Thoracic aorta (tissue), 2 donors: ENCODE data around the gene MLLT6. TPM values are rescaled to one million over a fixed set of nuclear protein-coding genes. Genes with fewer than 3 reads are reported as not detected.
A peak's percentile ranks its signal among the peaks of the same experiment; 100 is the strongest.

Experiments
- ATAC-seq: fragments of 150-250 bp; one replicate; pipeline ENCODE4 v1.8.0; 2017; ENCODE audit warnings: low read depth; ENCODE audit not compliant: insufficient number of reproducible peaks, low FRiP score
- DNase-seq: peaks from one replicate; pipeline ENCODE4 v3.0.0-alpha.2; 2020; ENCODE audit warnings: low spot score
- H3K27ac ChIP-seq, 2 donors: fragments of 200-600 bp; sonication (generic); 1 replicate in 1 of 2; 2 replicates in 1 of 2; pipeline ENCODE4 v1.5.1; 2016; ENCODE audit warnings: mild to moderate bottlenecking in 2 of 2, moderate library complexity in 2 of 2
- H3K27me3 ChIP-seq: fragments of 200-600 bp; sonication (generic); replicated peaks from 2 replicates; pipeline ENCODE4 v1.6.0; 2016; ENCODE audit warnings: mild to moderate bottlenecking; ENCODE audit not compliant: insufficient read depth
- H3K36me3 ChIP-seq: fragments of 200-600 bp; sonication (generic); one replicate; pipeline ENCODE4 v1.5.1; 2016
- H3K4me1 ChIP-seq, 2 donors: fragments of 200-600 bp; sonication (generic); 1 replicate in 1 of 2; 2 replicates in 1 of 2; pipeline versions ENCODE4 v1.5.1 to v1.6.0; 2016; ENCODE audit warnings: low read depth in 2 of 2, mild to moderate bottlenecking in 1 of 2; ENCODE audit not compliant: control insufficient read depth in 1 of 2
- H3K4me3 ChIP-seq: fragments of 200-600 bp; sonication (generic); 2 replicates; pipeline ENCODE4 v1.5.1; 2016; ENCODE audit warnings: mild to moderate bottlenecking
- H3K9me3 ChIP-seq: fragments of 200-600 bp; sonication (generic); 2 replicates; pipeline ENCODE4 v1.5.1; 2016
- total RNA-seq, 2 donors: library from RNA; depleted of rRNA; stranded (reverse); fragments of >200 nt; gene quantifications; one replicate each; pipeline versions ENCODE4 v1.1.0 to v1.2.3, GENCODE V29; 2016
- TF ChIP-seq, protein P1 (sequence below): fragments of 200-600 bp; sonication (generic); IDR thresholded peaks from one replicate; pipeline ENCODE4 v1.5.1; 2019; ENCODE audit warnings: antibody characterized with exemption

MLLT6 gene
- total RNA-seq, 2 donors from 2014 or later, result 113 to 201 TPM

GRCh38 chr17:38659415-38659814, 45.7 kb upstream of the MLLT6 start:
- H3K27me3 ChIP-seq, result no peaks in the 10 kb centered on the region
- DNase-seq (no peak), ATAC-seq (no peak)
- H3K27ac ChIP-seq, result no peak overlapping the region
- H3K9me3 ChIP-seq, result no peaks in the 10 kb centered on the region
- H3K36me3 ChIP-seq, result no peaks in the 10 kb centered on the region
- no peaks in the 10 kb centered on the region for H3K4me1 ChIP-seq
- TF ChIP-seq, protein P1, sequence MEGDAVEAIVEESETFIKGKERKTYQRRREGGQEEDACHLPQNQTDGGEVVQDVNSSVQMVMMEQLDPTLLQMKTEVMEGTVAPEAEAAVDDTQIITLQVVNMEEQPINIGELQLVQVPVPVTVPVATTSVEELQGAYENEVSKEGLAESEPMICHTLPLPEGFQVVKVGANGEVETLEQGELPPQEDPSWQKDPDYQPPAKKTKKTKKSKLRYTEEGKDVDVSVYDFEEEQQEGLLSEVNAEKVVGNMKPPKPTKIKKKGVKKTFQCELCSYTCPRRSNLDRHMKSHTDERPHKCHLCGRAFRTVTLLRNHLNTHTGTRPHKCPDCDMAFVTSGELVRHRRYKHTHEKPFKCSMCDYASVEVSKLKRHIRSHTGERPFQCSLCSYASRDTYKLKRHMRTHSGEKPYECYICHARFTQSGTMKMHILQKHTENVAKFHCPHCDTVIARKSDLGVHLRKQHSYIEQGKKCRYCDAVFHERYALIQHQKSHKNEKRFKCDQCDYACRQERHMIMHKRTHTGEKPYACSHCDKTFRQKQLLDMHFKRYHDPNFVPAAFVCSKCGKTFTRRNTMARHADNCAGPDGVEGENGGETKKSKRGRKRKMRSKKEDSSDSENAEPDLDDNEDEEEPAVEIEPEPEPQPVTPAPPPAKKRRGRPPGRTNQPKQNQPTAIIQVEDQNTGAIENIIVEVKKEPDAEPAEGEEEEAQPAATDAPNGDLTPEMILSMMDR, result no peak
- H3K4me3 ChIP-seq, result no peak overlapping the region

DNA sequence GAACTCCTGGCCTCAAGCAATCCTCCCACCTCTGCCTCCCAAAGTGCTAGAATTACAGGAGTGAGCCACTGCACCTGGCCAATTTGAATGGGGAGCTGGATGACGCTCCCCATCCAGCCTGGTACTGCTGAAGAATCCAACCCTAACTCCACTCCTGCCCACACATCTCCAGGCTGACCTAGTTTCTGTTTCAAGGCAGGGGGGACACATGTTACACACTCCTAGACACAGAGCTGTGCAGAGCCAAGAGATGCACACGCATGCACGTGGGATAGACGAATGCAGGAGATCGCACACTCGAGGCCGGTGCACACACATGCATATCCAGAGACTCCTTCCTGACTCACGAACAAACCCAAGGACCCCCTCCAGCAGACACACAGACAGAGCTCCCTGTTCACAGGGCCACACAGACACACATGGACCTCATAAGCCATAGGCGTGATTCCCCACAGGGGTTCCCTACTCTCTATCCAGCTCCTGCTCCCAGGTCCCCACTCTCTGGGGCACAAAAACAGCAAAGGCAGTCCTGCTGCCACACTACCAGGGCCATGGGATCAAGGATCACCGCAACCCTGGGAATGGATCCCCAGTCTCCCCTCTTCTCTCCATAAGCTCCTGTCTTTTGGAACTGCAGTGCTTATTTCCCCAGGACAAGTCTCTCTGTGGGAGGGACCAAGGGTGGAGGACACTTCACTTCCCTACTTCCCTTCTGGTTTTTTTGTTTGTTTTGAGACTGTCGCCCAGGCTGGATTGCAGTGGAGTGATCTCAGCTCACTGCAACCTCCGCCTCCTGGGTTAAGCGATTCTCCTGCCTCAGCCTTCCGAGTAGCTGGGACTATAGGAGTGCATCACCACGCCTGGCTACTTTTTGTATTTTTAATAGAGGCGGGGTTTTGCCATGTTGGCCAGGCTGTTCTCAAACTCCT, 44.7 kb upstream of the MLLT6 start:
- Histone ChIP-seq H3K36me3 (no peaks in the 10 kb centered on the region), H3K9me3 (no peaks in the 10 kb centered on the region), H3K27me3 (no peaks in the 10 kb centered on the region), H3K4me1 (no peaks in the 10 kb centered on the region), H3K4me3 (no peak overlapping the region), H3K27ac (no peak overlapping the region)
- DNase-seq (no peak), ATAC-seq (no peak)
- TF ChIP-seq, protein P1, result no peak

GRCh38 chr17:38663125-38663751, 41.8 kb upstream of the MLLT6 start:
- no peaks in the 10 kb centered on the region for H3K4me1 ChIP-seq
- TF ChIP-seq, protein P1, result peak; percentile 15
- no peak overlapping the region for H3K4me3 ChIP-seq
- no peak for DNase-seq
- no peak for ATAC-seq
- H3K9me3 ChIP-seq, result no peaks in the 10 kb centered on the region
- H3K27me3 ChIP-seq, result no peaks in the 10 kb centered on the region
- H3K36me3 ChIP-seq, result no peaks in the 10 kb centered on the region
- no peak overlapping the region for H3K27ac ChIP-seq

- no peak for DNase-seq
- ATAC-seq, result no peak
- Histone ChIP-seq H3K36me3 (no peaks in the 10 kb centered on the region), H3K4me1 (no peaks in the 10 kb centered on the region), H3K27ac (no peak overlapping the region), H3K27me3 (no peaks in the 10 kb centered on the region), H3K9me3 (no peaks in the 10 kb centered on the region), H3K4me3 (no peak overlapping the region)
- TF ChIP-seq, protein P1, result no peak
These were observed 41.0 kb upstream of the MLLT6 start for GRCh38 chr17:38663964-38664644.
